Liver (tissue), 9 donors: ENCODE measurements around the gene SRY. TPM values are rescaled to one million over a fixed set of nuclear protein-coding genes. Genes with fewer than 3 reads are reported as not detected.

Source experiments
- DNase-seq: peaks from one replicate; pipeline ENCODE4 v3.0.0-alpha.2; 2017; ENCODE audit warnings: low spot score
- H3K27ac ChIP-seq, 2 donors: one replicate each; pipeline ENCODE4 v1.7.0; 2013; ENCODE audit warnings: inconsistent platforms in 2 of 2, low read length in 2 of 2, control low read depth in 1 of 2, low read depth in 1 of 2, mild to moderate bottlenecking in 1 of 2
- H3K27me3 ChIP-seq, 4 donors: one replicate each; pipeline versions ENCODE4 v1.6.1 to v1.7.0; 2013; ENCODE audit warnings: low read length in 3 of 4, inconsistent platforms in 1 of 4, mild to moderate bottlenecking in 1 of 4, moderate library complexity in 1 of 4; ENCODE audit not compliant: control insufficient read depth in 4 of 4, insufficient read depth in 4 of 4
- H3K36me3 ChIP-seq, 4 donors: one replicate each; pipeline versions ENCODE4 v1.6.1 to v1.7.0; 2013; ENCODE audit warnings: low read length in 3 of 4, mild to moderate bottlenecking in 3 of 4, low read depth in 1 of 4, moderate library complexity in 1 of 4; ENCODE audit not compliant: control insufficient read depth in 4 of 4, insufficient read depth in 3 of 4
- H3K4me1 ChIP-seq, 4 donors: one replicate each; pipeline versions ENCODE4 v1.6.1 to v1.7.0; 2013; ENCODE audit warnings: low read length in 3 of 4, mild to moderate bottlenecking in 3 of 4, moderate library complexity in 1 of 4; ENCODE audit not compliant: control insufficient read depth in 4 of 4, insufficient read depth in 4 of 4
- H3K4me3 ChIP-seq, 3 donors: one replicate each; pipeline versions ENCODE4 v1.6.1 to v1.7.0; 2013; ENCODE audit warnings: low read length in 3 of 3, control low read depth in 1 of 3, low read depth in 1 of 3, mild to moderate bottlenecking in 1 of 3
- H3K9ac ChIP-seq, 2 donors: one replicate each; pipeline ENCODE4 v1.7.0; 2013; ENCODE audit warnings: low read length in 2 of 2, mild to moderate bottlenecking in 2 of 2, moderate library complexity in 2 of 2, control low read depth in 1 of 2, low read depth in 1 of 2
- H3K9me3 ChIP-seq, 4 donors: one replicate each; pipeline versions ENCODE4 v1.6.1 to v1.7.0; 2013; ENCODE audit warnings: low read length in 3 of 4; ENCODE audit not compliant: control insufficient read depth in 4 of 4
- CTCF ChIP-seq: fragments of 150-350 bp; IDR thresholded peaks from 2 replicates; pipeline ENCODE4 v1.5.1; 2017; ENCODE audit warnings: improper control_type of control experiment, low read depth, low read length; ENCODE audit not compliant: missing input control
- EGR1 ChIP-seq, 2 donors: IDR thresholded peaks; 2 replicates each; pipeline ENCODE4 v1.6.1; 2016 to 2018; ENCODE audit warnings: antibody characterized with exemption in 2 of 2, low read depth in 2 of 2
- FOXA1 ChIP-seq: IDR thresholded peaks from 2 replicates; pipeline ENCODE4 v1.6.1; 2016; ENCODE audit warnings: antibody characterized with exemption
- FOXA2 ChIP-seq: IDR thresholded peaks from 2 replicates; pipeline ENCODE4 v1.6.1; 2016; ENCODE audit warnings: antibody characterized with exemption
- GABPA ChIP-seq, 2 donors: IDR thresholded peaks in 1 of 2; conservative IDR thresholded peaks in 1 of 2; 2 replicates each; pipeline ENCODE4 v1.6.1; 2016; ENCODE audit warnings: antibody characterized with exemption in 2 of 2, mild to moderate bottlenecking in 1 of 2, moderate library complexity in 1 of 2
- HNF4A ChIP-seq, 2 donors: conservative IDR thresholded peaks; 2 replicates each; pipeline ENCODE4 v1.6.1; 2016; ENCODE audit warnings: antibody characterized with exemption in 2 of 2, mild to moderate bottlenecking in 2 of 2
- HNF4G ChIP-seq: IDR thresholded peaks from 2 replicates; pipeline ENCODE4 v1.6.1; 2016; ENCODE audit warnings: antibody characterized with exemption
- JUND ChIP-seq, 2 donors: IDR thresholded peaks; 2 replicates each; pipeline ENCODE4 v1.6.1; 2016; ENCODE audit warnings: antibody characterized with exemption in 2 of 2
- MAX ChIP-seq: IDR thresholded peaks from 2 replicates; pipeline ENCODE4 v1.6.1; 2016; ENCODE audit warnings: antibody characterized with exemption
- NR2F2 ChIP-seq: IDR thresholded peaks from 2 replicates; pipeline ENCODE4 v1.6.1; 2016; ENCODE audit warnings: antibody characterized with exemption
- RAD21 ChIP-seq, 2 donors: IDR thresholded peaks; 2 replicates each; pipeline ENCODE4 v1.6.1; 2016; ENCODE audit warnings: antibody characterized with exemption in 2 of 2, mild to moderate bottlenecking in 2 of 2
- REST ChIP-seq: IDR thresholded peaks from 2 replicates; pipeline ENCODE4 v1.6.1; 2016; ENCODE audit warnings: antibody characterized with exemption, mild to moderate bottlenecking
- RXRA ChIP-seq, 2 donors: IDR thresholded peaks; 2 replicates each; pipeline ENCODE4 v1.6.1; 2017 to 2018; ENCODE audit warnings: antibody characterized with exemption in 2 of 2, mild to moderate bottlenecking in 1 of 2
- SP1 ChIP-seq: IDR thresholded peaks from 2 replicates; pipeline ENCODE4 v1.6.1; 2018; ENCODE audit warnings: antibody characterized with exemption, mild to moderate bottlenecking
- TAF1 ChIP-seq: conservative IDR thresholded peaks from 2 replicates; pipeline ENCODE4 v1.6.1; 2016; ENCODE audit warnings: antibody characterized with exemption, mild to moderate bottlenecking
- YY1 ChIP-seq: IDR thresholded peaks from 2 replicates; pipeline ENCODE4 v1.6.1; 2016; ENCODE audit warnings: antibody characterized with exemption, mild to moderate bottlenecking
- WGBS: extraction: QIAGEN DNeasy Blood & Tissue Kit; methylation state at CpG from one replicate; pipeline ENCODE4 v1.1.7; 2013; 5-methylcytosine and 5-hydroxymethylcytosine counted together
- polyA plus RNA-seq, 2 donors: library from polyadenylated mRNA; stranded (reverse) in 1 of 2; unstranded in 1 of 2; fragments of 200-250 nt in 1 of 2; fragments of >200 nt in 1 of 2; fragmentation: Nextera tagmentation in 1 of 2; extraction: Ambion mirVana in 1 of 2; gene quantifications; one replicate each; pipeline versions ENCODE4 v1.2.1 to v1.2.3, GENCODE V29; 2013 to 2015
- total RNA-seq, 2 donors: library from RNA; depleted of rRNA; stranded (reverse); fragments of >200 nt; gene quantifications; one replicate each; pipeline ENCODE4 v1.2.3, GENCODE V29; 2014
- TF ChIP-seq, protein P1 (sequence below): IDR thresholded peaks from 2 replicates; pipeline ENCODE4 v1.6.1; 2016; ENCODE audit warnings: antibody characterized with exemption
- TF ChIP-seq, protein P2 (sequence below): IDR thresholded peaks from 2 replicates; pipeline ENCODE4 v1.6.1; 2016; ENCODE audit warnings: antibody characterized with exemption
- donor health status: healthy.
- donor health status: healthy.
- donor health status: healthy.
- donor health status: healthy.
- donor health status: healthy.

The SRY gene
- total and polyA plus RNA-seq, 4 donors = 2.6 TPM; not detected in 3

DNA sequence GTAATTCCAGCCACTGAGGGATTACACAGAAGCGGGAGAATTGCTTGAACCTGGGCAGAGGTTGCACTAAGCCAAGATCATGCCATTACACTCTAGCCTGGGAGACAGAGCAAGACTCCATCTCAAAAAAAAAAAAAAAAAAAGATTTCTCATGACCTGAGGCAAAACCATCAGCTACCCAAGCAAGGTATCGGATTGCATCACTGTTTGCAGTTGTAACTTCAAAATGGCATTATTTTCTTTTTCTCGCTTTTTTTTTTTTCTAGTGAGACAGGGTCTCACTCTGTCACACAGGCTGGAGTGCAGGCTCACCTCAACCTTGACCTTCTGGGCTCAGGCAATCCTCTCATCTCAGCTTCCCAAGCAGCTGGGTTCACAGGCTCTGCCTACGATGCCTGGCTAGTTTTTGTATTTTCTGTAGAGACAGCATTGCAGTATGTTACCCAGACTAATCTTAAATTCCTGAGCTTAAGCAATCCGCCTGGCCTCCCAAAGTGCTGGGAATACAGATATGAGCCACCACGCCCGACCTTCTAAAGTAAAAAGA is 9.6 kb upstream of the SRY start:
- Histone ChIP-seq H3K4me3 (no peak overlapping the region), H3K9me3 (no peaks in the 10 kb centered on the region), H3K36me3 (no peaks in the 10 kb centered on the region), H3K27me3 (no peaks in the 10 kb centered on the region), H3K9ac (no peak overlapping the region), H3K27ac (no peak overlapping the region), H3K4me1 (no peaks in the 10 kb centered on the region)
- TF ChIP-seq HNF4A (conservative IDR thresholded peaks at IDR 0.05) (no peak), TAF1 (no peak), HNF4G (no peak), GABPA (IDR thresholded peaks at IDR 0.05 in 1 of 2, conservative IDR thresholded peaks at IDR 0.05 in 1 of 2) (no peak), RAD21 (IDR thresholded peaks at IDR 0.05) (no peak), NR2F2 (no peak), CTCF (no peak), YY1 (no peak), EGR1 (IDR thresholded peaks at IDR 0.05; ENCODE audit: low read depth in 2 of 2) (no peak), FOXA2 (no peak), FOXA1 (no peak), MAX (no peak)
- TF ChIP-seq, protein P1, sequence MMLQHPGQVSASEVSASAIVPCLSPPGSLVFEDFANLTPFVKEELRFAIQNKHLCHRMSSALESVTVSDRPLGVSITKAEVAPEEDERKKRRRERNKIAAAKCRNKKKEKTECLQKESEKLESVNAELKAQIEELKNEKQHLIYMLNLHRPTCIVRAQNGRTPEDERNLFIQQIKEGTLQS = no peak
- WGBS = 84% methylated on average over 7 of the region's 7 CpGs
- no peak for DNase-seq

GRCh38 chrY:2789756-2790155 is 2.3 kb upstream of the SRY start:
- no peaks in the 10 kb centered on the region for H3K36me3 ChIP-seq
- H3K9ac ChIP-seq = no peak overlapping the region
- TF ChIP-seq HNF4G (no peak), MAX (no peak), RXRA (IDR thresholded peaks at IDR 0.05) (no peak), TAF1 (no peak), YY1 (no peak), EGR1 (IDR thresholded peaks at IDR 0.05; ENCODE audit: low read depth in 2 of 2) (no peak), JUND (IDR thresholded peaks at IDR 0.05) (no peak), RAD21 (IDR thresholded peaks at IDR 0.05) (no peak), CTCF (no peak), FOXA2 (no peak), REST (no peak), GABPA (IDR thresholded peaks at IDR 0.05 in 1 of 2, conservative IDR thresholded peaks at IDR 0.05 in 1 of 2) (no peak), FOXA1 (no peak), NR2F2 (no peak), HNF4A (conservative IDR thresholded peaks at IDR 0.05) (no peak), SP1 (no peak)
- TF ChIP-seq, protein P1 = no peak
- TF ChIP-seq, protein P2, sequence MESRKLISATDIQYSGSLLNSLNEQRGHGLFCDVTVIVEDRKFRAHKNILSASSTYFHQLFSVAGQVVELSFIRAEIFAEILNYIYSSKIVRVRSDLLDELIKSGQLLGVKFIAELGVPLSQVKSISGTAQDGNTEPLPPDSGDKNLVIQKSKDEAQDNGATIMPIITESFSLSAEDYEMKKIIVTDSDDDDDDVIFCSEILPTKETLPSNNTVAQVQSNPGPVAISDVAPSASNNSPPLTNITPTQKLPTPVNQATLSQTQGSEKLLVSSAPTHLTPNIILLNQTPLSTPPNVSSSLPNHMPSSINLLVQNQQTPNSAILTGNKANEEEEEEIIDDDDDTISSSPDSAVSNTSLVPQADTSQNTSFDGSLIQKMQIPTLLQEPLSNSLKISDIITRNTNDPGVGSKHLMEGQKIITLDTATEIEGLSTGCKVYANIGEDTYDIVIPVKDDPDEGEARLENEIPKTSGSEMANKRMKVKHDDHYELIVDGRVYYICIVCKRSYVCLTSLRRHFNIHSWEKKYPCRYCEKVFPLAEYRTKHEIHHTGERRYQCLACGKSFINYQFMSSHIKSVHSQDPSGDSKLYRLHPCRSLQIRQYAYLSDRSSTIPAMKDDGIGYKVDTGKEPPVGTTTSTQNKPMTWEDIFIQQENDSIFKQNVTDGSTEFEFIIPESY = no peak
- DNase-seq = no peak
- H3K4me3 ChIP-seq = no peak overlapping the region
- H3K9me3 ChIP-seq = no peaks in the 10 kb centered on the region
- peaks cover 0 to 7% (median 0%) of the 10 kb centered on the region in 4 donors for H3K27me3 ChIP-seq
- no peak overlapping the region for H3K27ac ChIP-seq
- WGBS = 86% methylated on average over 33 of the region's 33 CpGs
- H3K4me1 ChIP-seq = no peaks in the 10 kb centered on the region
